HG03439 (cell line): Measurements from ENCODE around the gene FATE1.
"Not testable (repeated sequence)": the region's sequence is repeated elsewhere in the genome, so short reads cannot be mapped to it uniquely, and the experiment has no call there.

Experiments used
- ATAC-seq: cut with Tn5 transposase; IDR thresholded peaks from one replicate; pipeline ENCODE4 v1.9.1; 2021; ENCODE audit warnings: mild to moderate bottlenecking, moderate library complexity; ENCODE audit not compliant: unreplicated experiment

Gene FATE1

GRCh38 chrX:151715752-151716151 lies at the start of gene FATE1:
TSS of gene FATE1 (plus strand) at chrX:151716035. CDS start at chrX:151716120, 85 bp downstream.
- ATAC-seq, result no peak

- ATAC-seq, result no peak
Observed at GRCh38 chrX:151675121-151675746, 40.6 kb upstream of the FATE1 start.

- ATAC-seq, result no peak
Observed at GRCh38 chrX:151676196-151676595, 39.6 kb upstream of the FATE1 start.

GRCh38 chrX:151679798-151680402 lies 35.9 kb upstream of the FATE1 start:
- ATAC-seq, result no peak

- no peak for ATAC-seq
Observed at GRCh38 chrX:151680805-151681204, 35.0 kb upstream of the FATE1 start.

- ATAC-seq, result no peak
Observed at GRCh38 chrX:151687635-151688034, 28.2 kb upstream of the FATE1 start.

- ATAC-seq, result no peak
Observed at GRCh38 chrX:151688695-151689094, 27.1 kb upstream of the FATE1 start.

- ATAC-seq, result no peak
Observed at GRCh38 chrX:151692825-151693224, 23.0 kb upstream of the FATE1 start.

GRCh38 chrX:151694121-151694520 lies 21.7 kb upstream of the FATE1 start:
- no peak for ATAC-seq

- ATAC-seq, result no peak
Observed at GRCh38 chrX:151694661-151695582, 20.9 kb upstream of the FATE1 start, which contains the start of gene PRRG3. TSS of gene PRRG3 (plus strand) at chrX:151695458. CDS start at chrX:151698815, 3,357 bp downstream.

GRCh38 chrX:151695583-151696340 lies 20.1 kb upstream of the FATE1 start:
- ATAC-seq, result no peak

- not testable (repeated sequence) for ATAC-seq
Observed at GRCh38 chrX:151697082-151697481, 18.8 kb upstream of the FATE1 start.

GRCh38 chrX:151697522-151697921 lies 18.3 kb upstream of the FATE1 start:
- ATAC-seq, result no peak

GRCh38 chrX:151698485-151698884 lies 17.4 kb upstream of the FATE1 start:
- ATAC-seq, result no peak

GRCh38 chrX:151699746-151700145 lies 16.1 kb upstream of the FATE1 start:
- no peak for ATAC-seq

GRCh38 chrX:151700581-151700980 lies 15.3 kb upstream of the FATE1 start:
- no peak for ATAC-seq

GRCh38 chrX:151701071-151701470 lies 14.8 kb upstream of the FATE1 start:
- ATAC-seq, result no peak

GRCh38 chrX:151701531-151701930 lies 14.3 kb upstream of the FATE1 start:
- ATAC-seq, result no peak

- no peak for ATAC-seq
Observed at GRCh38 chrX:151702026-151702714, 13.7 kb upstream of the FATE1 start.

GRCh38 chrX:151702741-151703340 lies 13.0 kb upstream of the FATE1 start:
- no peak for ATAC-seq
